Spinal cord (tissue), 10 donors: ENCODE data around the gene FOCAD. TPM values are rescaled to one million over a fixed set of nuclear protein-coding genes. Genes with fewer than 3 reads are reported as not detected.
A peak's percentile ranks its signal among the peaks of the same experiment; 100 is the strongest.
"Not testable (repeated sequence)": the region's sequence is repeated elsewhere in the genome, so short reads cannot be mapped to it uniquely, and the experiment has no call there.

Source experiments
- DNase-seq, 6 donors: peaks; one replicate each; pipeline versions ENCODE4 v3.0.0 to v3.0.0-alpha.2; 2013 to 2015; ENCODE audit warnings: low spot score in 6 of 6, low read depth in 4 of 6
- H3K27ac ChIP-seq: one replicate; pipeline ENCODE4 v1.5.1; 2013; ENCODE audit warnings: low read depth, low read length, control low read depth
- H3K27me3 ChIP-seq: one replicate; pipeline ENCODE4 v1.6.1; 2013; ENCODE audit warnings: low read length; ENCODE audit not compliant: control insufficient read depth, insufficient read depth
- H3K36me3 ChIP-seq: one replicate; pipeline ENCODE4 v1.6.1; 2013; ENCODE audit warnings: low read length; ENCODE audit not compliant: control insufficient read depth, insufficient read depth
- H3K4me1 ChIP-seq: one replicate; pipeline ENCODE4 v1.6.1; 2013; ENCODE audit warnings: low read length; ENCODE audit not compliant: control insufficient read depth, insufficient read depth
- H3K4me3 ChIP-seq: one replicate; pipeline ENCODE4 v1.5.1; 2013; ENCODE audit warnings: low read depth, low read length, control low read depth
- H3K9me3 ChIP-seq: one replicate; pipeline ENCODE4 v1.6.1; 2013; ENCODE audit warnings: low read length; ENCODE audit not compliant: control insufficient read depth, insufficient read depth
- WGBS: methylation state at CpG from one replicate; pipeline ENCODE4 v1.1.5; 2013; ENCODE audit warnings: missing lambda C conversion rate; ENCODE audit not compliant: insufficient coverage; 5-methylcytosine and 5-hydroxymethylcytosine counted together
- polyA plus RNA-seq, 2 donors: library from polyadenylated mRNA; unstranded; fragments of 120-200 nt; gene quantifications; one replicate each; pipeline ENCODE4 v1.2.1, GENCODE V29; 2013; ENCODE audit not compliant: insufficient read length in 2 of 2
- total RNA-seq, 2 donors: library from RNA; depleted of rRNA in 1 of 2; stranded (reverse); fragments of 120-200 nt in 1 of 2; fragments of >200 nt in 1 of 2; gene quantifications; one replicate each; pipeline versions ENCODE4 v1.2.3 to v1.2.4, GENCODE V29; 2013 to 2014
- donor health status: healthy.

The FOCAD gene
- total and polyA plus RNA-seq, 4 donors = 32.3 to 189 (median 52.9) TPM

DNA sequence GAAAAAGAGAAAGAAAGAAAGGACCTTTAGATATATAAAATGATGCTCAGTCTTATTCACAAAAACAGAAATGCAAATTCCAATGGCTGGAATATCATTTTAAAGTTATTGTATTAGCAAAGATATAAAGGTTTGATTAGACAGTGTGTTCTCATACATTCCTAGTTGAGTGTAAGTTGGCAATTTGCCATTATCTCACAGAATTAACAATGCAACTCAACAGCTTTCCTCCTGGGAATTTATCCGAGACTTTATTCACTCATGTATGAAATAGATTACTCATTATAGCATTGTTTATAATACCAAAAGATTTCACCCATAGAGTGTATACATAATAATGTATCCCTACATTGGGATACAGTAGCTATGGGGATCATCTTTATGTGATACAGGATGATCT, 34.7 kb upstream of the FOCAD start:
- H3K4me1 ChIP-seq = no peaks in the 10 kb centered on the region
- no peak overlapping the region for H3K27ac ChIP-seq
- H3K9me3 ChIP-seq = peaks cover 4% of the 10 kb centered on the region
- WGBS = no CpG with 5 or more reads among the region's 1 CpG
- no peaks in the 10 kb centered on the region for H3K27me3 ChIP-seq
- H3K36me3 ChIP-seq = no peaks in the 10 kb centered on the region
- DNase-seq = no peak
- no peak overlapping the region for H3K4me3 ChIP-seq

DNA sequence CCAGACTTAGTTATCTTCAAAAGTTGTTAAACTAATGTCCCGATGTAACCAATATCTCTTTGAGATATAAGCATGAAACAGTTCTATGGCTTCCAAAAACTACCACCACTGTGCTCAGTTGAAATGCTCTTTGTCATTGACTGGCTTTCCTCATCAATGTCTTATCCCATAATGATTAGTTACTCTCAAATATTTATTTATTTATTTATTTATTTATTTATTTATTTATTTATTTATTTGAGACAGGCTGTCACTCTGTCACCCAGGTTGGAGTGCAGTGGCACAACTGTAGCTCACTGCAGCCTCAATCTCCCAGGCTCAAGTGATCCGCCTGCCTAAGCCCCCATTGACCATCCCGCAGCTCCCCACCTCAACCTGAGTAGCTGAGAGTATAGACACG, 33.7 kb upstream of the FOCAD start:
- H3K36me3 ChIP-seq = no peaks in the 10 kb centered on the region
- H3K27ac ChIP-seq = no peak overlapping the region
- H3K4me1 ChIP-seq = no peaks in the 10 kb centered on the region

DNA sequence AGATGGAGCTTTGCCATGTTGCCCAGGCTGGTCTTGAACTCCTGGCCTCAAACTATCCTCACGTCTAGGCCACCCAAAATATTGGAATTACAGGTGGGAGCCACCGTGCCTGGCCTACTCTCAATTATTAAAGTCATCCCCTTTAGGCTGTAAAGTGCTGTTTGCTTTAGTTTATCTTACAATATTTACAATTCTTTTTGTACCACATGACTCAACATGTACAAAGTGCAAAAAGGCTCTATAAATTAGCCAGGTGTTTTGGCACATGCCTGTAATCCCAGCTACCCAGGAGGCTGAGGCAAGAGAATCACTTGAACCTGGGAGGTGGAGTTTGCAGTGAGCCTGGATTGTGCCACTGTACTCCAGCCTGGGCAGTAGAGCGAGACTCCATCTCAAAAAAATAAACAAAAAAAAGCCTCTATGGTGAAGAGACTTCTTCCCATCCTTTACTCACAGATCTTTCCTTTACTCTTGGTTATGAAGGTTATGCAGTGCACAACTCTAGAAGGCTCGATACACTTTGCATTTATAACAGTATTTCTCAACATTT, 33.2 kb upstream of the FOCAD start:
- Histone ChIP-seq H3K36me3 (no peaks in the 10 kb centered on the region), H3K9me3 (peaks cover 4% of the 10 kb centered on the region), H3K4me1 (no peaks in the 10 kb centered on the region), H3K4me3 (no peak overlapping the region), H3K27ac (no peak overlapping the region), H3K27me3 (no peaks in the 10 kb centered on the region)
- DNase-seq = no peak
- WGBS = 80% methylated on average over 1 of the region's 4 CpGs

More for the DNA sequence above, 33.7 kb upstream of the FOCAD start:
- Histone ChIP-seq H3K9me3 (peaks cover 4% of the 10 kb centered on the region), H3K4me3 (no peak overlapping the region), H3K27me3 (no peaks in the 10 kb centered on the region)
- 100% methylated on average over 1 of the region's 4 CpGs for WGBS
- DNase-seq = no peak

DNA sequence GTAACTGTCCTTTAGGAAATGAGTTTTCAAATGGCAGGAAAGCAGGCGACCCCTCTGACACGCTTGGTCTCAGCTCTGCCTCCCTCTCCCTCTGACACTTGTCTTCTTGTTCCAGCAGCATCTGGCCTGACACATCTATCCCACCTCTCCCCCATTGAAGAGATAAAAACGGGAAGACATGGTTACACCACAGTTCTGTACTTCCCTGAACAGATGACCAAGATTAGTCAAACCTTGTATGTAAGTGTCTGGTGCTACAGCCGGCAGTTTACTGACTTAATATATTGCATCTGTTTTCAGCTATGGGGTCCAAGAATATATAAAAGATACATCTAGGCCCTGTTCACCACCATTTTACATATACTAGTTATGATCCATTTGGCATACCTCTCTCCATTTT, 32.1 kb upstream of the FOCAD start:
- Histone ChIP-seq H3K9me3 (peaks cover 4% of the 10 kb centered on the region), H3K27ac (no peak overlapping the region), H3K4me1 (no peaks in the 10 kb centered on the region), H3K36me3 (no peaks in the 10 kb centered on the region), H3K4me3 (no peak overlapping the region), H3K27me3 (no peaks in the 10 kb centered on the region)
- 86% methylated on average over 2 of the region's 4 CpGs for WGBS
- no peak for DNase-seq

DNA sequence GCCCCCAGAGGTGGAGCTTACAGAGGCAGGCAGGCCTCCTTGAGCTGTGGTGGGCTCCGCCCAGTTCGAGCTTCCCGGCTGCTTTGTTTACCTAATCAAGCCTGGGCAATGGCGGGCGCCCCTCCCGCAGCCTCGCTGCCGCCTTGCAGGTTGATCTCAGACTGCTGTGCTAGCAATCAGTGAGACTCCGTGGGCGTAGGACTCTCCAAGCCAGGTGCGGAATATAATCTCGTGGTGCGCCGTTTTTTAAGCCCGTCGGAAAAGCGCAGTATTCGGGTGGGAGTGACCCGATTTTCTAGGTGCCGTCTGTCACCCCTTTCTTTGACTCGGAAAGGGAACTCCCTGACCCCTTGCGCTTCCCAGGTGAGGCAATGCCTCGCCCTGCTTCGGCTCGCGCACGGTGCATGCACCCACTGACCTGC, 25.8 kb upstream of the FOCAD start:
- H3K27ac ChIP-seq, H3K4me1 ChIP-seq, H3K36me3 ChIP-seq, DNase-seq, H3K9me3 ChIP-seq, H3K27me3 ChIP-seq: not testable (repeated sequence)
- 22% methylated on average over 8 of the region's 27 CpGs for WGBS
- peak overlapping the region; percentile 12 for H3K4me3 ChIP-seq

DNA sequence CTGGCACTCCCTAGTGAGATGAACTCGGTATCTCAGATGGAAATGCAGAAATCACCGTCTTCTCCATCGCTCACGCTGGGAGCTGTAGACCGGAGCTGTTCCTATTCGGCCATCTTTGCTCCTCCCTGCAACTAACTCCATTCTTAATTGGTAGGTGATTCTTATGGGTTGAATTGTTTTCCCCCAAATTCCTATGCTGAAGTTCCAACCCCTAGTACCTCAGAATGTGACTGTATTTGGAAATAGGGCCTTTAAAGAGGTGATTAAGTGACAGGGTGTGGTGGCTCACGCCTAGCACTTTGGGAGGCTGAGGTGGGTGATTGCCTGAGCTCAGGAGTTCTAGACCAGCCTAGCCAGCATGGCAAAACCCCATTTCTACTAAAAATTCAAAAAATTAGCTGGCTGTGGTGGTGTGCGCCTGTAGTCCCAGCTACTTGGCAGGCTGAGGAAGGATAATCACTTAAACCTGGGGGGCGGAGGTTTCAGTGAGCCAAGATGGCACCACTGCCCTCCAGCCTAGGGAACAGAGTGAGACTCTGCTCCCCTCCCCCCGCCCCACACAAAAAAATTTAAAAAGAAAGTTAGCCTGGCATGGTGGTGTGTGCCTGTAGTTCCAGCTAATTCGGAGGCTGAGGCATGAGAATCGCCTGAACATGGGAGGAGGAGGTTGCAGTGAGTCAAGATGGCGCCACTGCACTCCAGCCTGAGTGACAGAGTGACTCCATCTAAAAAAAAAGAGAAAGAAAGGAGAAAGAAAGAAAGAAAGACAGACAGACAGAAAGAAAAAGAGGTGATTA, 25.2 kb upstream of the FOCAD start:
- 82% methylated on average over 4 of the region's 13 CpGs for WGBS
- Histone ChIP-seq H3K36me3 (no peaks in the 10 kb centered on the region), H3K27ac (no peak overlapping the region), H3K4me3 (peak overlapping the region; percentile 12), H3K9me3 (no peaks in the 10 kb centered on the region), H3K27me3 (no peaks in the 10 kb centered on the region), H3K4me1 (peaks cover 6% of the 10 kb centered on the region)
- peak in 2 of 6 donors; percentile 25 to 28 for DNase-seq

DNA sequence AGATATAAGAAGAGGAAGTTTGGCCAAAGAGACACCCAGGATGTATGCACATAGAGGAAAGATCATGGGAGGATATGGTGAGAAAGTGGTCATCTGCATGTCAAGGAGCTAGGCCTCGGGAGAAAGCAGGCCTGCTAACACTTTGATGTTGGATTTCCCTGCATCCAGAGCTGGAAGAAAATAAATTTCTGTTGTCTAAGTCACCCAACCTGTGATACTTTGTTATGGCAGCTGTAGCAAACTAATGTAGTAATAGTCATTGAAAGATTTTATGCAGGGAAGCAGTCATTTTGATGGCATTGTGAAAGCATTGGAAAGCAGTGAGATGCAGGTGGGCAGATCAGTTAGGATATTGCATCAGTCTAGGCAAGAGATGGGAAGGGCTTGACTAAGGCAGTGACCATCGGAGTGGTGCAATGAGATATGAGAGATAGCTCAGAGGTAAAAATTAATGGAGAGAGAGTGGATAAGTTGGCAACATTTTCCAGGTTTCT, 24.5 kb upstream of the FOCAD start:
- no peak for DNase-seq
- Histone ChIP-seq H3K4me3 (no peak overlapping the region), H3K27me3 (no peaks in the 10 kb centered on the region), H3K27ac (no peak overlapping the region), H3K36me3 (no peaks in the 10 kb centered on the region), H3K9me3 (no peaks in the 10 kb centered on the region), H3K4me1 (peaks cover 6% of the 10 kb centered on the region)
- 100% methylated on average over 2 of the region's 2 CpGs for WGBS

DNA sequence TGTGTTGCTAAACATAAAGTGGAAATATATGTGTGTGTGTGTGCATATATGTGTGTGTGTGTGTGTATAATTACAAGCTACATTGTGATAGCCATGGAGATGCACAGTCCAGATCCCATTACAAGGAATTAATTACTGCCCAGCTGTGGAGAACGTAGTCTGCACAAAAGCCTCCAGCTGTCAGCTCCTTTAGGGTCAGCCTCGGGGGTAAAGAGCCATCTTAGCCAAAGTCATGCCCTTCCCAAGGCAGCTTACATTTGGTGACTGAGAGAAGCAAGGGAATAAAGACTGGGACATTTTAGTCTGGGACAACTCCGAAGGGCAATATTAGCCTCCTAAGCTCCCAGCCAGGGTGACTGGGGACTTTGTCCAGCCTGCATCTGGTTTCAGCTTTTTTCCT, 21.9 kb upstream of the FOCAD start:
- Histone ChIP-seq H3K4me3 (no peak overlapping the region), H3K27ac (no peak overlapping the region), H3K36me3 (no peaks in the 10 kb centered on the region), H3K27me3 (no peaks in the 10 kb centered on the region), H3K4me1 (peaks cover 6% of the 10 kb centered on the region), H3K9me3 (no peaks in the 10 kb centered on the region)
- 30% methylated on average over 3 of the region's 3 CpGs for WGBS
- DNase-seq = no peak

DNA sequence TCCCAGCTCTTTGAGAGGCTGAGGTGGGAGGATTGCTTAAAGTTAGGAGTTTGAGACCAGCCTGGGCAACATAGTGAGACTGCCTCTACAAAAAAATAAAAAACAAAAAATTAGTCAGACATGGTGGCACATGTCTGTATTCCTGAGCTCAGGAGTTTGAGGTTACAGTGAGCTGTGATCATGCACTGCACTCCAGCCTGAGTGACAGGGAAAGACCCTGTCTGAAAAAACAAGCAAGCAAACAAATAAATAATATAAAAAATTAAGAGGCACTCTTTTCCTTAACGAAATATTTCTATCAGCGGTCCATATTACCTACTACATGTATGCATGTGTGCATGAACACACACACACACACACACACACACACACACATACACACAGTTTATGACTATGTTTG, 20.9 kb upstream of the FOCAD start:
- WGBS = 93% methylated on average over 2 of the region's 2 CpGs
- DNase-seq = no peak
- Histone ChIP-seq H3K27ac (no peak overlapping the region), H3K4me1 (peaks cover 6% of the 10 kb centered on the region), H3K9me3 (no peaks in the 10 kb centered on the region), H3K27me3 (no peaks in the 10 kb centered on the region), H3K36me3 (no peaks in the 10 kb centered on the region), H3K4me3 (no peak overlapping the region)

DNA sequence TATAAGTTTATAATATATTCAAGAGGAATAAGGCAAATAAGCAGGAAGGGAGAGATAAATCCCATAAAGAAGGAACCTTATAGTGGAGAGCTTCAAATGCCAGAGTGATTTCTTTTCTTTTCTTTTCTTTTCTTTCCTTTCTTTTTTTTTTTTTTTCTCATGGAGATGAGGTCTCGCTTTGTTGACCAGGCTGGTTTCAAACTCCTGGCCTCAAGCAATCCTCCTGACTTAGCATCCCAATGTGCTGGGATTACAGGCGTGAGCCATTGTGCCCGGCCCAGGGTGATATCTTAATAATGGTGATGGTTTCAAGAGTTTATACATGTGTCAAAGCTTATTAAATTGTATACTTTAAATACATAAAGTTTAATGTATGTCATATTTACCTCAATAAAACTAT, 19.6 kb upstream of the FOCAD start:
- Histone ChIP-seq H3K27me3 (no peaks in the 10 kb centered on the region), H3K4me1 (no peaks in the 10 kb centered on the region), H3K9me3 (no peaks in the 10 kb centered on the region), H3K27ac (no peak overlapping the region), H3K4me3 (no peak overlapping the region), H3K36me3 (no peaks in the 10 kb centered on the region)
- DNase-seq = no peak
- WGBS = no CpG with 5 or more reads among the region's 3 CpGs
